Measurements from ENCODE around the gene SDR42E2. TPM values are rescaled to one million over a fixed set of nuclear protein-coding genes. Genes with fewer than 3 reads are reported as not detected.

SDR42E2 gene
- total and polyA plus RNA-seq, 10 of the 15 experiments (the other 5 are each of a cell fraction or from before 2014, with no cell fraction given), result 0.01 to 0.09 (median 0.08) TPM; not detected in 4

DNA sequence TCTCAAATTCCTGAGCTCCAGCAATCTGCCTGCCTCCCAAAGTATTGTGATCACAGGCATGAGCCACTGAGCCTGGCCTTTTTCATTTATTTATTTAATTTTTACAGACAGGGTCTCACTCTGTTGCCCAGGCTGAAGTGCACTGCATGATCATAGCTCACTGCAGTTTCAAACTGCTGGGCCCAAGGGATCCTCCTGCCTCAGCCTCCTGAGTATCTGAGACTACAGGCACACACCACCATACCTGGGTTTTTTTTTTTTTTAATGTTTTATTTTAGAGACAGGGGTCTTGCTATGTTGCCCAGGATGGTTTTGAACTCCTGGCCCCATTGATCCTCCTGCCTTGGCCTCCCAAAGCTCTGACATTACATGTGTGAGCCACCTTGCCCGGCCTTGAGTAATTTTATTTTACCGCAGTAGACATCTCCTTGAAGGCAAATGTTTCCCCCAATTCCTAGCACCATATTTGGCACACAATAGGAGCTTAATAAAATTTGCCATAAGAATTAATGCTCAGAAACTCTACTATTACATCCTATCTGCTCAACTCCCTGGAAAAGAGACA lies 41.9 kb downstream of the SDR42E2 start:
- ATAC-seq (no peak), DNase-seq (ENCODE audit: low read depth, low spot score) (no peak), FAIRE-seq (no peak)
- H3K27me3 ChIP-seq (replicated peaks in 1 of 2; ENCODE audit: control insufficient read depth in 2 of 2, insufficient read depth in 2 of 2, low read length in 1 of 2), result no peaks in the 10 kb centered on the region
- peaks cover 30% of the 10 kb centered on the region for H3K79me2 ChIP-seq (ENCODE audit: control insufficient read depth, insufficient read depth, low read length)
- ChIA-PET RAD21 (ENCODE audit: unreplicated experiment) (interaction anchor here (0.7 to 7.4 kb wide), 4 partner anchors 11 to 150 kb away, joined by 3 to 74 read pairs (median 8); partner anchors contain the start of gene POLR3E), SMC1A (ENCODE audit: uncharacterized antibody, unreplicated experiment) (interaction anchor here (0.6 to 8.9 kb wide), 7 partner anchors 9 to 110 kb away, joined by 3 to 83 read pairs (median 9); partner anchors contain the start of gene POLR3E), CTCF (interaction anchor here (2.1 to 7.9 kb wide), 3 partner anchors 13 to 94 kb away, joined by 6 to 91 read pairs (median 56); partner anchors contain the start of gene POLR3E), POLR2A (interaction anchor here (2.4 to 7.1 kb wide), 2 partner anchors 11 to 93 kb away, joined by 10 to 104 read pairs; partner anchors contain the start of gene POLR3E)
- H3K4me2 ChIP-seq (ENCODE audit: control insufficient read depth, insufficient read depth), result no peak overlapping the region
- H3K4me3 ChIP-seq, result no peak overlapping the region
- H3K27ac ChIP-seq (ENCODE audit: control insufficient read depth, insufficient read depth), result no peak overlapping the region
- no peaks in the 10 kb centered on the region for H3K9me3 ChIP-seq (replicated peaks; ENCODE audit: control insufficient read depth, insufficient read depth, low read length)
- H3K4me1 ChIP-seq (ENCODE audit: control insufficient read depth, insufficient read depth, low read length), result peaks cover 11% of the 10 kb centered on the region
- H3K36me3 ChIP-seq (ENCODE audit: control insufficient read depth in 2 of 2, insufficient read depth in 2 of 2, low read length in 1 of 2), result no peaks in the 10 kb centered on the region
- in situ Hi-C loops (cut with MboI), result no loop called here
- WGBS (ENCODE audit: insufficient coverage, insufficient replicate concordance, low lambda C conversion rate, missing lambda C conversion rate), result 93% methylated on average over 2 of the region's 2 CpGs
- no peak overlapping the region for H2AFZ ChIP-seq (ENCODE audit: control insufficient read depth, low read depth, low read length)
- no peaks in the 10 kb centered on the region for H4K20me1 ChIP-seq (ENCODE audit: control insufficient read depth, insufficient read depth)
- BruUV-seq (replicated peaks), result no TSS peak
- intact Hi-C loops (cut with micrococcal nuclease; ENCODE audit: unreplicated experiment), result no loop called here
- H3K9ac ChIP-seq (ENCODE audit: control insufficient read depth, insufficient read depth, low read length), result no peak overlapping the region
- TF ChIP-seq EGR1 (IDR thresholded peaks at IDR 0.05; ENCODE audit: borderline replicate concordance in 1 of 2, low read depth in 2 of 2, low read length in 2 of 2) (no peak), JUND (IDR thresholded peaks at IDR 0.05; ENCODE audit: low read depth, low read length) (no peak), BCL11A (IDR thresholded peaks at IDR 0.05; ENCODE audit: low read depth, low read length) (no peak), YBX1 (IDR thresholded peaks at IDR 0.05) (no peak), SMARCA5 (IDR thresholded peaks at IDR 0.05) (no peak), RAD51 (IDR thresholded peaks at IDR 0.05) (no peak), NFIC (IDR thresholded peaks at IDR 0.05; ENCODE audit: low read depth, low read length) (no peak), CBFB (IDR thresholded peaks at IDR 0.05; ENCODE audit: low read depth) (no peak), CBX5 (IDR thresholded peaks at IDR 0.05; ENCODE audit: low read depth) (no peak), TAF1 (IDR thresholded peaks at IDR 0.05; ENCODE audit: borderline replicate concordance, low read depth, low read length) (no peak), TCF12 (IDR thresholded peaks at IDR 0.05; ENCODE audit: low read depth, low read length) (no peak), BACH1 (IDR thresholded peaks at IDR 0.05; ENCODE audit: borderline replicate concordance) (no peak), ETV6 (conservative IDR thresholded peaks at IDR 0.05 in 1 of 2, IDR thresholded peaks at IDR 0.05 in 1 of 2; ENCODE audit: borderline replicate concordance in 1 of 2, low read depth in 1 of 2) (no peak)
- TF ChIP-seq, protein P1, sequence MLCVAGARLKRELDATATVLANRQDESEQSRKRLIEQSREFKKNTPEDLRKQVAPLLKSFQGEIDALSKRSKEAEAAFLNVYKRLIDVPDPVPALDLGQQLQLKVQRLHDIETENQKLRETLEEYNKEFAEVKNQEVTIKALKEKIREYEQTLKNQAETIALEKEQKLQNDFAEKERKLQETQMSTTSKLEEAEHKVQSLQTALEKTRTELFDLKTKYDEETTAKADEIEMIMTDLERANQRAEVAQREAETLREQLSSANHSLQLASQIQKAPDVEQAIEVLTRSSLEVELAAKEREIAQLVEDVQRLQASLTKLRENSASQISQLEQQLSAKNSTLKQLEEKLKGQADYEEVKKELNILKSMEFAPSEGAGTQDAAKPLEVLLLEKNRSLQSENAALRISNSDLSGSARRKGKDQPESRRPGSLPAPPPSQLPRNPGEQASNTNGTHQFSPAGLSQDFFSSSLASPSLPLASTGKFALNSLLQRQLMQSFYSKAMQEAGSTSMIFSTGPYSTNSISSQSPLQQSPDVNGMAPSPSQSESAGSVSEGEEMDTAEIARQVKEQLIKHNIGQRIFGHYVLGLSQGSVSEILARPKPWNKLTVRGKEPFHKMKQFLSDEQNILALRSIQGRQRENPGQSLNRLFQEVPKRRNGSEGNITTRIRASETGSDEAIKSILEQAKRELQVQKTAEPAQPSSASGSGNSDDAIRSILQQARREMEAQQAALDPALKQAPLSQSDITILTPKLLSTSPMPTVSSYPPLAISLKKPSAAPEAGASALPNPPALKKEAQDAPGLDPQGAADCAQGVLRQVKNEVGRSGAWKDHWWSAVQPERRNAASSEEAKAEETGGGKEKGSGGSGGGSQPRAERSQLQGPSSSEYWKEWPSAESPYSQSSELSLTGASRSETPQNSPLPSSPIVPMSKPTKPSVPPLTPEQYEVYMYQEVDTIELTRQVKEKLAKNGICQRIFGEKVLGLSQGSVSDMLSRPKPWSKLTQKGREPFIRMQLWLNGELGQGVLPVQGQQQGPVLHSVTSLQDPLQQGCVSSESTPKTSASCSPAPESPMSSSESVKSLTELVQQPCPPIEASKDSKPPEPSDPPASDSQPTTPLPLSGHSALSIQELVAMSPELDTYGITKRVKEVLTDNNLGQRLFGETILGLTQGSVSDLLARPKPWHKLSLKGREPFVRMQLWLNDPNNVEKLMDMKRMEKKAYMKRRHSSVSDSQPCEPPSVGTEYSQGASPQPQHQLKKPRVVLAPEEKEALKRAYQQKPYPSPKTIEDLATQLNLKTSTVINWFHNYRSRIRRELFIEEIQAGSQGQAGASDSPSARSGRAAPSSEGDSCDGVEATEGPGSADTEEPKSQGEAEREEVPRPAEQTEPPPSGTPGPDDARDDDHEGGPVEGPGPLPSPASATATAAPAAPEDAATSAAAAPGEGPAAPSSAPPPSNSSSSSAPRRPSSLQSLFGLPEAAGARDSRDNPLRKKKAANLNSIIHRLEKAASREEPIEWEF (IDR thresholded peaks at IDR 0.05; ENCODE audit: insufficient replicate concordance, low read depth, low read length), result no peak
- TF ChIP-seq, protein P2, sequence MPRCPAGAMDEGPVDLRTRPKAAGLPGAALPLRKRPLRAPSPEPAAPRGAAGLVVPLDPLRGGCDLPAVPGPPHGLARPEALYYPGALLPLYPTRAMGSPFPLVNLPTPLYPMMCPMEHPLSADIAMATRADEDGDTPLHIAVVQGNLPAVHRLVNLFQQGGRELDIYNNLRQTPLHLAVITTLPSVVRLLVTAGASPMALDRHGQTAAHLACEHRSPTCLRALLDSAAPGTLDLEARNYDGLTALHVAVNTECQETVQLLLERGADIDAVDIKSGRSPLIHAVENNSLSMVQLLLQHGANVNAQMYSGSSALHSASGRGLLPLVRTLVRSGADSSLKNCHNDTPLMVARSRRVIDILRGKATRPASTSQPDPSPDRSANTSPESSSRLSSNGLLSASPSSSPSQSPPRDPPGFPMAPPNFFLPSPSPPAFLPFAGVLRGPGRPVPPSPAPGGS (IDR thresholded peaks at IDR 0.05; ENCODE audit: borderline replicate concordance, insufficient read depth, low read depth, low read length, poor library complexity, severe bottlenecking), result no peak
- TF ChIP-seq, protein P3, sequence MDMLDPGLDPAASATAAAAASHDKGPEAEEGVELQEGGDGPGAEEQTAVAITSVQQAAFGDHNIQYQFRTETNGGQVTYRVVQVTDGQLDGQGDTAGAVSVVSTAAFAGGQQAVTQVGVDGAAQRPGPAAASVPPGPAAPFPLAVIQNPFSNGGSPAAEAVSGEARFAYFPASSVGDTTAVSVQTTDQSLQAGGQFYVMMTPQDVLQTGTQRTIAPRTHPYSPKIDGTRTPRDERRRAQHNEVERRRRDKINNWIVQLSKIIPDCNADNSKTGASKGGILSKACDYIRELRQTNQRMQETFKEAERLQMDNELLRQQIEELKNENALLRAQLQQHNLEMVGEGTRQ (IDR thresholded peaks at IDR 0.05; ENCODE audit: borderline replicate concordance, low read depth, low read length), result no peak
- TF ChIP-seq, protein P4, sequence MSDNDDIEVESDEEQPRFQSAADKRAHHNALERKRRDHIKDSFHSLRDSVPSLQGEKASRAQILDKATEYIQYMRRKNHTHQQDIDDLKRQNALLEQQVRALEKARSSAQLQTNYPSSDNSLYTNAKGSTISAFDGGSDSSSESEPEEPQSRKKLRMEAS (IDR thresholded peaks at IDR 0.05; ENCODE audit: low read depth, low read length), result no peak

All from GM12878 (cell line).